GM13977 (cell line): ENCODE data around the gene CLCN5.

Source experiments
- DNase-seq: peaks from one replicate; pipeline ENCODE4 v3.0.0; 2012; ENCODE audit warnings: low spot score
- in situ Hi-C: fragments of 300-500 bp; cut with MboI; formaldehyde crosslinking; loops from one replicate; pipeline ENCODE4 v1.12.0; 2022; ENCODE audit warnings: low sequenced_read_pairs, low pct_unique_long_range_greater_than_20kb, mixed read lengths, inconsistent platforms; ENCODE audit not compliant: unreplicated experiment
- TF ChIP-seq, protein P1 (sequence below): IDR thresholded peaks from 2 replicates; pipeline ENCODE4 v1.5.1; 2012; ENCODE audit warnings: mild to moderate bottlenecking, control low read depth; ENCODE audit not compliant: insufficient read depth; ENCODE audit errors: extremely low read depth, missing control alignments

The CLCN5 gene

DNA sequence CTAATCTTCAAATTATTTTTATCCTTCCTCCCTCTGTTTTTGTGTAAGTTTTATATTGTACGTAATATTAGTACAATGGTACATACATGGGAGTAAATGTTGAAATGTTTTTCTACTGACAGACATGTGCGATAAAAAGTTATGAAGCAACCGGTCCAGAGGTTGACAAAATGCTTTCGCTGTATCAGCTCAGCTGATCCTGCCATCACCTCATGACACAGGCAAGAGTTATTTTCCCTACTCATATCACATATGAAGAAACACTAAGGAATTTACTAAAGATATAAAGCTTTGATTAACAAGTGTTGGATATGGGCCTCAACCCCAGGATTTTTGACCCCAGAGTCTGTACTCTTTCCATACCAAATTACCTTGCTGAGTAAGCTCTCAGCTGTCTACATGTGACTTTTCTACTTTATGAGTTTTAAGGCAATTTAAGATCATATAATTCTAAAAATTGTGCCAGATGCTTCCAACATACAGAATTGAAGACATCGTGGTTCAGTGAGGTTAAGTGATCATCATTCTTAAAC is 50.0 kb downstream of the CLCN5 start:
- in situ Hi-C loops: no loop called here
- TF ChIP-seq, protein P1, sequence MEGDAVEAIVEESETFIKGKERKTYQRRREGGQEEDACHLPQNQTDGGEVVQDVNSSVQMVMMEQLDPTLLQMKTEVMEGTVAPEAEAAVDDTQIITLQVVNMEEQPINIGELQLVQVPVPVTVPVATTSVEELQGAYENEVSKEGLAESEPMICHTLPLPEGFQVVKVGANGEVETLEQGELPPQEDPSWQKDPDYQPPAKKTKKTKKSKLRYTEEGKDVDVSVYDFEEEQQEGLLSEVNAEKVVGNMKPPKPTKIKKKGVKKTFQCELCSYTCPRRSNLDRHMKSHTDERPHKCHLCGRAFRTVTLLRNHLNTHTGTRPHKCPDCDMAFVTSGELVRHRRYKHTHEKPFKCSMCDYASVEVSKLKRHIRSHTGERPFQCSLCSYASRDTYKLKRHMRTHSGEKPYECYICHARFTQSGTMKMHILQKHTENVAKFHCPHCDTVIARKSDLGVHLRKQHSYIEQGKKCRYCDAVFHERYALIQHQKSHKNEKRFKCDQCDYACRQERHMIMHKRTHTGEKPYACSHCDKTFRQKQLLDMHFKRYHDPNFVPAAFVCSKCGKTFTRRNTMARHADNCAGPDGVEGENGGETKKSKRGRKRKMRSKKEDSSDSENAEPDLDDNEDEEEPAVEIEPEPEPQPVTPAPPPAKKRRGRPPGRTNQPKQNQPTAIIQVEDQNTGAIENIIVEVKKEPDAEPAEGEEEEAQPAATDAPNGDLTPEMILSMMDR: no peak
- no peak for DNase-seq

DNA sequence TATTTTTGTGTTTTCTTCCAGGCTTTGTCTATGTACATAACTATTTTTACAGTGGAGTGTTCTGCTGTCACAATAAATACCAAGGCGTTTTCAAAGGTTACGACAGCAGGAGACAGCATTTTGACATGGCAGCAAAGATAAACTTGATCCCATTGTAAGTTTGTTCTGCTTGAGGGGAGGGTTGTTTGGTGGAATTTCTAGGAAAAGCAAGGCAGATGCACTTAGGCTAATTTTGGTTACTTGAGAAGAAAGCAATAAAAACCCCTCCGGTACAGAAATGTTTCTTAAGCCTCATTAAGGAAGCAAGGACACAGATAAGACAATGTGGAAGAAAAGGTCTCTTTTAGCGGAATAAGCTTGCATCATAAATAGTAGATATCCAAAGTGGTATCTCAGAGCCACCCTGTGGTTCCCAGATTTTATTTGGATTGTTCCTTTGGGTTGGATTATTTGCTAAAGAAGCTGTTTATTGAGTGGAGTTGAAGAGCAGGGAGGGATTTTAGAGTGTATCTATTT is 54.3 kb downstream of the CLCN5 start:
- TF ChIP-seq, protein P1: no peak
- no peak for DNase-seq
- in situ Hi-C loops: no loop called here

DNA sequence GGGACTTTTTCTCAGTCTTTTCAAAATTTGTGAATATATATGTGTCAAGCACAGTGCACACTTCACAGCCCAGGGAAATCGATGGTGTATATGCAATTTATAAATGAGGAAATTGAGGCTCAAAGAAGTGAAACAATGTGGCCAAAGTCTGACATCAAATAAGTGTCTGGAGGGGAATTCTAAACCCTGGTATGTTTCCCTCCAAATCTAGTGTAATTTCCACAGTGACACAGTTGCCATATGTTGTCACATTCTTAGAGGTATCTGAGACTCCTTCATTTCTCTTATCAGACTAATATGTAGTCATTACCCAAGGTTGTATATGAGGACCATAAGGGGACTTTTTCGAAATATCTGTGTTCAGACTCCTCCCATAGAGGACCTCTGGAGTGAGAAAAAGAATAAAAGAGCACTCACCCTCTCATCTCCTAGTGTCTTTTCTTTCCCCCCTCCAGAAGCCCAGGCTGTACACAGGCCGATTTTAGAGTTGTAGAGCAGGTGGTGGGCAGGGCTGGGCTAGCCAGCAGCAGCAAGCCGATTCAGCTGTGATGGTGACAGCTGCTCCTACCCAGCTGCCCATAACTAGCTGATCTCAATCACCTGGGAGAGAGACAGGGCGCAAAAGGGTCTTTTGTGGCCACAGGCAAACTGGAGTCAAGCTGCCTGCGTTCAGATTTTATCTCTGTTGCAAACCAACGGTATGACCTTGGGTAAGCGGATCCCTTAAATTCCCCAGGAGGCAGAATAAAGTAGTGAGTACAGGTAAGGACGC is 55.1 kb downstream of the CLCN5 start:
- in situ Hi-C loops: no loop called here
- DNase-seq: no peak
- TF ChIP-seq, protein P1: no peak

- in situ Hi-C loops: no loop called here
- DNase-seq: no peak
- TF ChIP-seq, protein P1: no peak
Measured at GRCh38 chrX:49978176-49978575, 55.8 kb downstream of the CLCN5 start.

DNA sequence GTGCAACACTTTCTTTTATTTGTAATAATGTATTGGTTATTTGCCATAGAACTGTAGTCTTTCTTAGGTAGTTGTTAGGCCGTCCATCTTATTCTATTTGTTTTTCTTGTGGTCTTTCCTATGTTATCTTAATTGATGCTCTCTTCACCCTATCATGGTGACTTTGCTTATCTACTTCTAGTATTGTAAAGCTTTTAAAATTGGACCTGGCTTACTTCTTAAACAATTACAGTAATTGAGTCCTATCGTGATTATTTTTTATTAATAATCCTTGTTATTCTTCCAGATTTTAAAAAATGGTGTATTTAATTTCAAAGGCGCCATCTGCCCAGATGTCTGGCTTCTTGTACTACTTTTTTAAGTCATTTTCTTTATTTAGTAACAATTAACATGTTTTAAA is 63.7 kb downstream of the CLCN5 start:
- TF ChIP-seq, protein P1: no peak
- in situ Hi-C loops: no loop called here
- DNase-seq: no peak

- in situ Hi-C loops: no loop called here
- TF ChIP-seq, protein P1: no peak
Measured at GRCh38 chrX:49987651-49988050, 65.3 kb downstream of the CLCN5 start.

More at GRCh38 chrX:49987651-49988050, 65.3 kb downstream of the CLCN5 start:
- no peak for DNase-seq
